GM19193 (cell line): ENCODE results near the gene CLASP1.

Experiments used
- POLR2A ChIP-seq: IDR thresholded peaks from 4 replicates; pipeline ENCODE4 v1.6.1; 2011; ENCODE audit not compliant: insufficient read depth, insufficient read length; ENCODE audit errors: extremely low read depth

Gene CLASP1

DNA sequence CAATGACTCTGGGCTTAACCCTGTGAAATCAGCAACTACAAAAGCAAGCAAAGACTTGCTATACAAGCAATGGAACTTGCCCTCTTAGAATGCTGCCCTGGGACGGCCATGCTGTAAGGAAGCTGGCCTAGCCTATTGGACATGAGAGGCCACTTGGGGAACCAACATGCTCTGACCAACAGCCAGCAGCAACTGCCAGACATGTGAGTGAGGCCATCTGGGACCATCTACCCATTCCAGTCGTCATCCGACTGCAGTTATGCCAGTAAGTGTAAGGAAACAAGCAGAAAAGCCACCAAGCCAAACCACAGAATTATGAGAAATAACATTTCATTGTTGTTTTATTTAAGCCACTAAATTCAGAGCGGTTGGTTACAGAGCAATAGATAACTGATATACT lies 40.9 kb downstream of the CLASP1 start:
- TF ChIP-seq POLR2A = no peak

DNA sequence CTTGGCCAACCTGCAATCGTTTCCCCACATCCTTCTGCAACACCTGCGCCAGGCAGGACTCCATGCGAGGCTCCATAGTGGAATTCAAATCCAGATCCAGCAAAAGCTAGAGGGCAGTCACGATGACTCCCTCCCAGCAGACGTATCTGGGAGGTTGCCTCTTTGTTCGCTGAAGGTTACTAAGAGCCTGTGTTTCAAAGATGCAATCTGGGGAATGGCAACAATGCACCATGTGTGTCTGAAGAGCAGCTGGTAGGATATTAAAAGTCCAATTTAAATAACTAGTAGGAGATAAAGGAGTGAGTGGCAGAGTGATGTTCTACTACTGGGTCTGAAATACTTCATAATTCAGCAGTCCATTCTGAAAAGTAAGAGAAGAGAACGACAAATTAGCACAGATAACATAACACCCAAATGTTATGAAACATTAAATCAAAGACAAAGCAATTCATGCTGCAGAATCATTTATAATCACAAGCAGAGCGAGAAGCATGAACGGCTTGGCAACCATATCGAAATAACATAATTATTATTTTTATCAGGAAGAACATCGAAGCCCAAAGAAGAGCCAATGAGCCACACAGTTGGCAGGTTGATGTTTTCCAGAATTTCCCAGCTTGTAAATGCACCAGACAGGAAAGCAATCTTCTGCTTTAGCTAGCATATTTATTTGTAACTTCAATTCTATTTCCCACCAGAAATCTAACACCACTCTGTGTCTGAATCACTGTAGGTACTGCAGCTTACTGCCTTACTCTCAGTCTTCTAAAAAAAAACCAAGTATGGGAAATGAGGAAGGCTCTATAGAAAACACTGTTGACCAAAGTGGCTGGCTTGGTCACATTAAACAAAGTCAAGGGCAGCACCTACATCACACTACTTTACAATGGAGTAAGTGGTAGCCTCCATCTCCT lies 43.2 kb downstream of the CLASP1 start:
- no peak for TF ChIP-seq POLR2A

DNA sequence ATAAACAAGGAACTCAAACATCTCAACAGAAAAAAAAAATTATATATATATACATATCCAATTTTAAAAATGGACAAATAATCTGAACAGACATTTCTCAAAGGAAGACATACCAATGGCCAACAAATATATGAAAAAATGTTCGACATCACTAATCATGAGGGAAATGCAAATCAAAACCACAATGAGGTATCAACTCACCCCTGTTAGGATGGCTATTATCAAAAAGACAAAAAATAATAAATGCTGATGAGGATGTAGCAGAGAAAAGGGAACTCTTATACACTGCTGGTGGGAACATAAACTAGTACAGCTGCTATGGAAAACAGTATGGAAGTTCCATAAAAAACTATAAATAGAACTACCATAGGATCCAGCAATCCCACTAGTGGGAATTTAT lies 46.1 kb downstream of the CLASP1 start:
- TF ChIP-seq POLR2A = no peak

DNA sequence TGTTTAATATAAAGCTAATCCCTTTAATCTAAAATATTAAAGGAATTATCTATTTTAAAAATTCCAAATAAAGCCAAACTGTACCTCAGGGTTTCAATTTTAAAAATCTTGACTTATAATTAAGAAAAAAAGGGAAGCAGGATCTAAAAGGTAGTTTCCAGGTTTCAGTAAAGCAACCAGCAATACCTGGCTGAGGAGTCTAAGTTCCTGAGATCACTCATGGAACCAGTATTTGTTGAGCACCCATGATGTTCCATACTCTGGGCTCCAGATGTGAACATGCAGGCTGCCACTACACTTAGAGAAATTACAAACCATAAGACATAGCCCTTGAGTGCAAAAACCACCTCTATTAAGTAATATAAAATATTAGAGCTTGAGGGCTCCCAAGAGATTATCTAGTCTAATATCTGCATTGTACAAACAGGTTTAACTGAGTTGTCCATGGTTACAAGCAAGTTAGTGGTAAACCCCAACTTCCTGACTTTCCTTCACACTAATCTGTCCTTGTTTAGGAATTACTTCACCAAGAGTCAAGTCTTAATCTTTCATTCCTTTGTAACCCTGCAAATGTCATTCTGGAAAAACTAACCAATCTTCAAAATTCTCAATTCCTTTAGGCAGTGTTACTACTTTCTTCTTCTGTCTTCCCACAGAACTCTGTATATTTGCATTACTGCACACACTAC lies 49.2 kb downstream of the CLASP1 start:
- no peak for TF ChIP-seq POLR2A

DNA sequence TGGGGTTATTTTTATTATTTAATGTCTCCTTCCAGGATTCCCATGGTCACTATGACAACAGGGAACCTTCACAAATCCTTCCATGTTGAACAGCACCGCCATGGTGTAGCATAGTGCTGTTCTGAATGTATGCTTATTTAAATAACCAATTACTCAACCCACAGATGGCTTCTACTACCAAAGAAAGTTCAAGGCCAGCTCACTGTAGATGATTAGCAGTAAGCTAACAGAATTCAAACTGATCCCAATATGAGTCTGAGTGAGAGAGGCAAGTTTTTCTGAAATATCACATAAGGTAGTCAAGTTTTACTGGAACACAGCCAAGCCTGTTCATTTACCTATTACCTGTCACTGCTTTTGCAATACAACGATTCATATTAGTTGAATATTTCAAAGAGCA lies 51.2 kb downstream of the CLASP1 start:
- TF ChIP-seq POLR2A = no peak

DNA sequence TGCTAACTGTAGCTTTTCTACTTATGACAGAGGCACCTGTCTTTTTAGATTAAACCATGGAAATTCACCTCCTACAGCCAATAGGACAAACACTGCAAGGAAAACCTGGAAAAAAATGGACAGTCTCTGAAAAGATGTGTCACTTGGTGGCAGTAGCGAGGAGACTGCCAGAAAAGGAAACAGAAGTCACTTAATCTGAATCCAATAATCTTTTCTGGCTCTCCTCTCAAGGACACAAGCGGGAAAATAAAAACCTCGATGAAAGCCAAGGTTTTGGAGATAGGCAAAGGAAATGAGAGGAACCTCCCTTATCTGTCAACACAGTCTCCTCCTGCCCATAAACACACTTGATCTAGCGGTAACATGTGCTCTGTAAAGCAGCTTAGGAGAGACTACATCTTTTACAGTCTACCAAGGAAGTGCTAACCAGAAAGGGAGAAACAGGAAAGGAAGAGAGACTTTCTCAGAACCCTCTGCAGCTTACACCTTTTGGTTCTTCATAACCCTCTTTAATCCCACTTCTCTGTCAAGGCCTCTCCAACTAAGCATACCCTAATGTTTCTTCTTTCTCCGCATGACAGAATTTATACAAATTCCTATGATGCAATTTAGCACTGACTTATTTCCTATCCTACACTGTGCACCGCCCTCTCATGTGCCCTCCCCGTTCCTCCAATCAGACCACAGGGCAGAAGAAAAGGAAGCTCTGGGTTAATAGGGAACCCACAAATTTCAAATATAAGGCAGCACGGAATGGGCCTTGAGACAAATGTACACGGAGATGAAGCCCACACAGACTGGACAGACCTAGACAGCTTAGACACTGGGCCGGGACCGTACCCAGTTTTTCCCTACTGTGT lies 52.8 kb downstream of the CLASP1 start:
- TF ChIP-seq POLR2A = no peak

DNA sequence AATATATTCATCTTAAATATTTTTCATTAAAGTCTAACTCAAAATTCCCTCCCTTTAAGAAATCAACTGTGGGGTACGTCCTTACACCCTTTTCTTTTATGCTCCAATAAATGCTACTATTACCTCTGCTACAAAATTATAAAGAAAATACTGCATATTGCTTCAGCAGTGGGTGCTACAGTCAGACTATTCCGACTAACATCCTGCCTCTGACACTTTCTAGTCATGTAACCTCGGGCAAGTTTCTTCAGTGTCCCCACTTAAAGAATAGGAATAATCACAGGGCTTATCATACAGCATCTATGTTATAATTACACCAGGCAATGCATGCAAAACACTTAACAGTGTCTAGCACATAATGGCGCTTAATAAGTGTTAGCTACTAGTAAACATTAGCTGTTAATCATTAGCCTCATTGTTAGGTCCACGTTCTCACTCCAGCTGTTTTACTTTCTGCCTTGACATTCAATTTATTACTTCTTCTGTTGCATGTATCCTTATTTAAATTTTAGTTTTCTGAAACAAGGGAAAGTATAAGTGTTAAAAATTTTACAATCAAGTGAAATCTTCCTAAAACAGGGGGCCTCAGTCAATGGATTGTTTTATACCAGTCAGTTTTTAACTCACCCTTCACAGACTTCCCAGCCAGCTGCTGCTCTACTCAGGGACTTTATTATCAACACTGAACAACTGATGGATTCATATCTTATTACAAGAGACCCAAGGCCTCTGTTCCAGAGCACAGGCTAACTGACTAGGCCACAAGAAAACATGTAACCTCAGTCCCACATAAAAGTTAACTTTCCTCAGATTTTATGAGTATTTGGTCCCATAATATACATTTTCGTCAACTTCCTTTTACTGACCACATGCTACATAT lies 54.0 kb downstream of the CLASP1 start:
- TF ChIP-seq POLR2A = no peak

DNA sequence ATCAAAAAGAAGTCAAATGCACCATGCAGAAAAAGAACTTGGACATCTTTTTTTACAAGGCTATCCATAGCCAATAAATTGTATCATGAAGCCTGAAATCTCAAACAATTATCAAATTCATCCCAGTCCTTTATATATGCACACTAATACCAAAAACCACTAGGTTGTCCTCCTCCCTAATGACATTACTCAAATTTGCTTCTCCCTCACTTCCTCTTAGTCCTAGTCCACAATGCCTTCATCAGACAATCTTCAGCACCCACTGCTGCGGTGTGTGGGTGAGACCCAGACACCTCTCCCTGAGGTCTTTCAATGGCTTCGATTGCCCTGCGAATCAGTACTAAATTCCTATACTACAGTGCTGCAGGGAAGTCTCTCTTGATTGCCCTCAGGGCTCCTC lies 58.1 kb downstream of the CLASP1 start:
- TF ChIP-seq POLR2A = no peak

DNA sequence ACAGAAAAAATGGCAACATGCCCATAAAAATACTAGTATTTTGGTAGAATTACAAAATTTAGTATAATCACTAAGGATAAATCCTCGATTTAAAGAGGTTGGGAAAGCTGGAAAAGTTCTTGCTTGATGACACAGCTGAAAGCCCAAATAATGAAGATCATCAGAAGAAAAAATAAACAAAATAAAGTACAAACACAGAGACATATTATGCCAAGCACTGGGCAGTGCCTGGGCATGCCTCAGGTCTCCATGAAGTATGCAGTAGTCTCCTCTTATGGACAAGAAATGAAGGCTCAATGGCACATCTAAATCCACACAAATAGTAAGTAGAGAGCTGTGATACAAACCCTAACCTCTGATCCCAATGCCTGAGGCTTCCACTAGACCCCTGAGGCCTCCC lies 60.9 kb downstream of the CLASP1 start:
- no peak for TF ChIP-seq POLR2A

DNA sequence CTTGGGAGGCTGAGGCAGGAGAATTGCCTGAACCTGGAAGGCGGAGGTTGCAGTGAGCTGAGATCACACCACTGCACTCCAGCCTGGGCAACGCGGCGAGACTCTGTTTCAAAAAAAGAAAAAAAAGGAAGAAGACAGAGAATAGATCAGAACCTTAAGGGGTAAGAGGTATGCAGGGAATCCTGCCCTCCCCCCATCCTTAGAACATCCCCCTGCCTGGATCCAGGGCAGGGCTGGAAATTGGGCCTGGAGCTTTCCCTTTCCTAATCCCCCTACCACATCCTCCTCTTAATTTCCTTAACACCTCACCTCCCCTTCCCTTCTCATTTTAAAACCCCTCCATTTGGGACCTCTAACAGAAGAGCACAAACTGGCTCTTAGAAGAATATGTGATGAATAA lies 62.1 kb downstream of the CLASP1 start:
- TF ChIP-seq POLR2A = no peak

DNA sequence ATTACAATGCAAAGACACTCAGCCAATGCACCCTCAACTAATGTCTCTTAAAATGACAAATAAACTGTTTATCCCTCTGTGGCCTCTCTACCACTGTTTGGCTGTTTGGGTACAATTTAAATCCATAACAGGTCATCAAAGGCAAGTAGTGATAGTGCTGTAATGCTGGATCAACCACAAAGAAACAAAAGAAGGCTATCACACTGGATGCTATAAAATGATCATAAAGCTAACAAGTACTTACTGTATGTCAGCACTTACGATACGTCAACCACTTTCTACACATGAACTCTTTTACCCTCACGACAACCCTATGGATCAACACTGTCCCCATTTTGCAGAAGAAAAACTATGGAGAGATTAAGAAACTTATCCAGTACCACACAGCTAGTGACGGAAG lies 64.5 kb downstream of the CLASP1 start:
- TF ChIP-seq POLR2A = no peak

DNA sequence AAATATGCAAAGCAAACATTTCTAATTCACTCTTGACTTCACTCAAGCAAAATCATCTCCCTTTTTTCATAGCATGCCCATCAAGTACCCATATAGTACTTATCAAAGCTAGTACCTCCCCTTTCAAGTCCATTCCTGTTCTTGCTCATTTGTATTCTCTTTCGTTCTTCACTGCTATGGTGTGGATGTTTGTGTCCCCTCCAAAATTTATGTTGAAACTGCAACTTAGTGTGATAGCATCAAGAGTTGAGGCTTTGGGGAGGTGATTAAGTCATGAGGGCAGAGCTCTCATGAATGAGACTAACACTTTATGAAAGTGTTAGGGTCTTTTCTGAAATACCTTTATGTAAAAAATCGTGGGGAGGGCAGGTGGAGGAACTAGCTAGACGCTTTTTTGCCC lies 65.7 kb downstream of the CLASP1 start:
- no peak for TF ChIP-seq POLR2A

DNA sequence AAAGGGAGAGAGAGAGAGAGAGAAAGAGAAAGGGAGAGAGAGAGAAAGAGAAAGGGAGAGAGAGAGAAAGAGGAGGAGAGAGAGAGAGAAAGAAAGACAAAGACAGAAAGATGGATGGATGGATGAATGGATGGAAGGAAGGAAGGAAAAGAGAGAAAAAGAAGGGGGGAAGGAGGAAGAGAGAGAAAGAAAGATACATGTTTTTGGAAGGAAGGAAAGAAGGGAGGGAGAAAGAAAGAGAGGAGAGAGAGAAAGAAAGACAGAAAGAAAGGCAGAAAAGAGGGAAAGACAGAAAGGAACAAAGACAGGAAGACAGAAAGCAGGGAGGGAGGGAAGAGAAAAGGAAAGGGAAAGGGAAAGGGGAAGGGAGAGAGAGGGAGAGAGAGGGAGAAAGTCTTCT lies 67.0 kb downstream of the CLASP1 start:
- TF ChIP-seq POLR2A = no peak

DNA sequence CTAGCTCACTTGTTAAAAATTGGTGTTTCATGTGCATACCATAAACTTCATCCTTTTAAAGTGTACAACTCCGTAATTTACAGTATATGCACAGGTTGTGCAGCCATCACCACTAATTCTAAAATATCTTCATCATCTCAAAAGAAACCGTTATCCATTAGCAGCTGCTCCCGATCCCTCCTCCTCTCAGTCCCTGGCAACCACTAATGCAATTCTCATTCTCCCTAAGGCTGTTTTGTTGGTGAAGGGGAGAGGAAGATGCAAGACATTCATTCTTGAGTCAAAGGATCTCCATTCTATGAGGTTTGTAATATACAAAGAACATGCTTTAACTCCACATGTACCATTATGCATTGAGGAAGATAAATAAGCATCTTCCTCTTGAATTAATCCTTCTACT lies 70.0 kb downstream of the CLASP1 start:
- no peak for TF ChIP-seq POLR2A
